HepG2 (cell line): ENCODE results near the gene PPP1R9A. TPM values are rescaled to one million over a fixed set of nuclear protein-coding genes. Genes with fewer than 3 reads are reported as not detected.
"Not testable (repeated sequence)": the region's sequence is repeated elsewhere in the genome, so short reads cannot be mapped to it uniquely, and the experiment has no call there.

Experiments used
- ATAC-seq: fragments of 200-7000 bp; cut with Tn5 transposase; 3 replicates; pipeline ENCODE4 v1.9.1; 2020; ENCODE audit warnings: mild to moderate bottlenecking, moderate library complexity
- BruUV-seq: library from RNA; stranded (reverse); fragments of 400-500 nt; replicated peaks from 2 replicates; lab custom pipeline; 2021; lab: Mats Ljungman, UMichigan
- CTCF ChIA-PET: fragments of 300-600 bp; formaldehyde crosslinking; extraction: SDS; loops from one replicate; lab custom pipeline; 2021; ENCODE audit warnings: low total read pairs, inconsistent platforms, low intra/inter-chr PET ratio; lab: Yijun Ruan, JAX
- POLR2A ChIA-PET: fragments of 350-600 bp; sonication (Branson Sonifier 250); formaldehyde crosslinking; loops from one replicate; lab custom pipeline; 2020; ENCODE audit warnings: antibody characterized with exemption, inconsistent platforms; lab: Yijun Ruan, JAX
- DNase-seq: peaks from one replicate; pipeline ENCODE4 v3.0.0-alpha.2; 2015; ENCODE audit warnings: low spot score
- FAIRE-seq: peaks from 3 replicates; lab custom pipeline; 2011; peaks lifted over from hg19 to GRCh38; lab: Jason Lieb, UNC
- H2AFZ ChIP-seq: one replicate; pipeline ENCODE4 v1.6.1; 2011; ENCODE audit warnings: low read length, inconsistent platforms
- H3K27ac ChIP-seq: fragments of 300-600 bp; 3 replicates; pipeline ENCODE4 v1.8.0; 2011; ENCODE audit warnings: mixed run types, mild to moderate bottlenecking, mixed read lengths, low read length, inconsistent platforms; ENCODE audit not compliant: insufficient read depth; ENCODE audit errors: extremely low read length
- H3K27me3 ChIP-seq, 2 experiments: fragments of 200-600 bp in 1 of 2; 2 replicates in 1 of 2; 3 replicates in 1 of 2; pipeline versions ENCODE4 v1.6.0 to v1.8.0; 2011; ENCODE audit warnings: low read length in 2 of 2, mild to moderate bottlenecking in 2 of 2, moderate library complexity in 2 of 2, inconsistent platforms in 1 of 2; ENCODE audit not compliant: insufficient read depth in 2 of 2, control insufficient read depth in 1 of 2
- H3K36me3 ChIP-seq, 2 experiments: fragments of 200-600 bp in 1 of 2; replicated peaks in 1 of 2; 2 replicates in 1 of 2; 3 replicates in 1 of 2; pipeline versions ENCODE4 v1.5.1 to v1.8.0; 2011; ENCODE audit warnings: low read length in 2 of 2, inconsistent platforms in 1 of 2; ENCODE audit not compliant: insufficient read depth in 2 of 2, control insufficient read depth in 1 of 2
- H3K4me1 ChIP-seq: 2 replicates; pipeline ENCODE4 v1.5.1; 2012; ENCODE audit warnings: low read length, inconsistent platforms; ENCODE audit not compliant: insufficient read depth
- H3K4me2 ChIP-seq: 2 replicates; pipeline ENCODE4 v1.6.0; 2011; ENCODE audit warnings: low read depth, low read length, inconsistent platforms
- H3K4me3 ChIP-seq, 3 experiments: fragments of 200-600 bp in 1 of 3; sonication (generic), shearing (Covaris generic) in 1 of 3; replicated peaks in 1 of 3; 2 replicates each; pipeline ENCODE4 v1.5.1; 2011 to 2016; ENCODE audit warnings: low read length in 3 of 3, inconsistent platforms in 2 of 3, low read depth in 2 of 3, mild to moderate bottlenecking in 2 of 3, control low read depth in 1 of 3, mixed read lengths in 1 of 3; ENCODE audit not compliant: insufficient read depth in 1 of 3
- H3K79me2 ChIP-seq: one replicate; pipeline ENCODE4 v1.6.1; 2011; ENCODE audit warnings: low read length, inconsistent platforms; ENCODE audit not compliant: insufficient read depth
- H3K9ac ChIP-seq: 2 replicates; pipeline ENCODE4 v1.6.0; 2011; ENCODE audit warnings: mild to moderate bottlenecking, low read depth, low read length, inconsistent platforms; ENCODE audit not compliant: insufficient read depth
- H3K9me3 ChIP-seq: 2 replicates; pipeline ENCODE4 v1.5.1; 2012; ENCODE audit warnings: mild to moderate bottlenecking, low read length
- H4K20me1 ChIP-seq: 2 replicates; pipeline ENCODE4 v1.6.0; 2011; ENCODE audit warnings: inconsistent platforms, mild to moderate bottlenecking, low read length, moderate library complexity; ENCODE audit not compliant: insufficient read depth
- ETV5 ChIP-seq: IDR thresholded peaks from 2 replicates; pipeline ENCODE4 v1.6.1; 2018; ENCODE audit warnings: missing biosample characterization, missing genetic modification reagents, inconsistent platforms, borderline replicate concordance
- ZSCAN21 ChIP-seq: sonication (generic); formaldehyde crosslinking; IDR thresholded peaks from 2 replicates; pipeline ENCODE4 v1.8.0; 2022; ENCODE audit warnings: mild to moderate bottlenecking, missing genetic modification reagents, moderate library complexity, borderline replicate concordance
- WGBS: methylation state at CpG from one replicate; pipeline ENCODE4 v1.1.6; 2017; ENCODE audit warnings: low lambda C conversion rate; 5-methylcytosine and 5-hydroxymethylcytosine counted together
- in situ Hi-C: cut with HindIII; loops from 2 replicates; pipeline ENCODE4 v1.10.0; 2017; ENCODE audit warnings: low pct_unique_long_range_greater_than_20kb; ENCODE audit not compliant: extremely low pct_ligation_motif_present
- intact Hi-C: fragments of 100-400 bp; cut with micrococcal nuclease; formaldehyde crosslinking; loops from one replicate; pipeline ENCODE4 v1.10.0; 2022; ENCODE audit not compliant: unreplicated experiment
- polyA plus RNA-seq, 8 experiments: library from polyadenylated mRNA; depleted of rRNA in 3 of 8; stranded (reverse) in 7 of 8; unstranded in 1 of 8; fragments of >200 nt; fragmentation: Illumina TruSeq in 4 of 8; extraction: Trizol in 4 of 8; gene quantifications; 2 replicates each; pipeline versions ENCODE4 v1.2.1 to v1.2.3, GENCODE V29; 2011 to 2016; ENCODE audit warnings: low read depth in 4 of 8, missing spikeins in 1 of 8, mixed read lengths in 1 of 8; ENCODE audit not compliant: insufficient read depth in 1 of 8
- total RNA-seq, 5 experiments: library from RNA; depleted of rRNA; stranded (reverse); fragments of >200 nt; fragmentation: Illumina TruSeq; extraction: Trizol; gene quantifications; 2 replicates each; pipeline ENCODE4 v1.2.3, GENCODE V29; 2016; ENCODE audit warnings: low read depth in 1 of 5

PPP1R9A gene
- total and polyA plus RNA-seq, 2 of the 13 experiments (the other 11 are each of a cell fraction or from before 2014, with no cell fraction given): 11.4 to 31.9 TPM

- H3K27me3 ChIP-seq: no peaks in the 10 kb centered on the region
- H4K20me1 ChIP-seq: no peaks in the 10 kb centered on the region
- no peaks in the 10 kb centered on the region for H3K9me3 ChIP-seq
- BruUV-seq: no TSS peak
- WGBS: 98% methylated on average over 5 of the region's 5 CpGs
- FAIRE-seq (no peak), ATAC-seq (no peak), DNase-seq (no peak)
- no peak for TF ChIP-seq ETV5
- TF ChIP-seq ZSCAN21: no peak
- peaks cover 8% of the 10 kb centered on the region for H3K79me2 ChIP-seq
- peaks cover 18% of the 10 kb centered on the region for H3K4me1 ChIP-seq
- H3K36me3 ChIP-seq: no peaks in the 10 kb centered on the region
- CTCF ChIA-PET: no interaction called here
- no peak overlapping the region for H2AFZ ChIP-seq
- no peak overlapping the region for H3K4me3 ChIP-seq
- intact Hi-C loops (no loop called here), in situ Hi-C loops (no loop called here)
- POLR2A ChIA-PET: no interaction called here
- no peak overlapping the region for H3K9ac ChIP-seq
- H3K4me2 ChIP-seq: no peak overlapping the region
- H3K27ac ChIP-seq: no peak overlapping the region
These were observed 98.6 kb downstream of the PPP1R9A start for GRCh38 chr7:95006010-95006409.

DNA sequence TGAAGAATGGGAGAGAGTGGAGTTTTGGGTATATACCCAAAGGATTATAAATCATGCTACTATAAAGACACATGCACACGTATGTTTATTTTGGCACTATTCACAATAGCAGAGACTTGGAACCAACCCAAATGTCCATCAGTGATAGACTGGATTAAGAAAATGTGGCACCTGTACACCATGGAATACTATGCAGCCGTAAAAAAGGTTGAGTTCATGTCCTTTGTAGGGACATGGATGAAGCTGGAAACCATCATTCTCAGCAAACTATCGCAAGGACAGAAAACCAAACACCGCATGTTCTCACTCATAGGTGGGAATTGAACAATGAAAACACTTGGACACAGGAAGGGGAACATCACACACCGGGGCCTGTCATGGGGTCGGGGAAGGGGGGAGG lies 101.4 kb downstream of the PPP1R9A start:
- H3K9me3 ChIP-seq, H3K4me1 ChIP-seq, DNase-seq, in situ Hi-C loops, H3K27ac ChIP-seq, intact Hi-C loops, POLR2A ChIA-PET, H3K4me3 ChIP-seq, H3K4me2 ChIP-seq, H4K20me1 ChIP-seq, H3K36me3 ChIP-seq, H3K27me3 ChIP-seq, H3K9ac ChIP-seq, BruUV-seq, H3K79me2 ChIP-seq, ATAC-seq, CTCF ChIA-PET, H2AFZ ChIP-seq, FAIRE-seq: not testable (repeated sequence)
- WGBS: 97% methylated on average over 6 of the region's 6 CpGs
